Activated naive CD8-positive, alpha-beta T cell treated with anti-CD3 and anti-CD28 coated beads, Interleukin-2, amount 10 ng/mL, durations not matched to agents 7 days and 5 days (primary cell): ENCODE measurements around the gene ADCY1. TPM values are rescaled to one million over a fixed set of nuclear protein-coding genes. Genes with fewer than 3 reads are reported as not detected.

Source experiments
- ATAC-seq: fragments of 150-1000 bp; cut with Tn5 transposase; one replicate; pipeline ENCODE4 v1.10.0; 2021; ENCODE audit warnings: low read depth, moderate library complexity
- POLR2A ChIA-PET: fragments of 350-600 bp; sonication (Branson Sonifier 250); formaldehyde crosslinking; loops from one replicate; lab custom pipeline; 2021; ENCODE audit warnings: antibody characterized with exemption; lab: Charles Lee
- DNase-seq: peaks from one replicate; pipeline ENCODE4 v3.0.0; 2021
- H3K27ac Mint-ChIP-seq: one replicate; pipeline ENCODE4 v1.8.0; 2022; ENCODE audit warnings: mild to moderate bottlenecking, mixed read lengths
- H3K27me3 Mint-ChIP-seq: one replicate; pipeline ENCODE4 v1.8.0; 2022; ENCODE audit warnings: mild to moderate bottlenecking, moderate library complexity, mixed read lengths
- H3K36me3 Mint-ChIP-seq: one replicate; pipeline ENCODE4 v1.8.0; 2021; ENCODE audit warnings: mild to moderate bottlenecking, mixed read lengths
- H3K4me1 Mint-ChIP-seq: one replicate; pipeline ENCODE4 v1.8.0; 2021; ENCODE audit warnings: mixed read lengths
- H3K4me3 Mint-ChIP-seq: one replicate; pipeline ENCODE4 v1.8.0; 2022; ENCODE audit warnings: mild to moderate bottlenecking, moderate library complexity, mixed read lengths
- H3K9me3 Mint-ChIP-seq: one replicate; pipeline ENCODE4 v1.8.0; 2021; ENCODE audit warnings: mixed read lengths
- total RNA-seq, 2 experiments: library from RNA; stranded (reverse); gene quantifications; one replicate each; pipeline ENCODE4 v1.2.3, GENCODE V29; 2021

ADCY1 gene
- total RNA-seq, 2 experiments from 2014 or later = 0.03 to 0.14 TPM

- no peak for DNase-seq
- Mint-ChIP-seq H3K27ac (no peak overlapping the region), H3K9me3 (peaks cover 2% of the 10 kb centered on the region), H3K4me1 (no peaks in the 10 kb centered on the region), H3K4me3 (no peak overlapping the region), H3K36me3 (no peaks in the 10 kb centered on the region), H3K27me3 (peaks cover 5% of the 10 kb centered on the region)
- POLR2A ChIA-PET = no interaction called here
- ATAC-seq = no peak
Observed at GRCh38 chr7:45606050-45606449, 31.9 kb downstream of the ADCY1 start.

GRCh38 chr7:45606931-45607330 is 32.8 kb downstream of the ADCY1 start:
- no peak overlapping the region for H3K27ac Mint-ChIP-seq
- no peak overlapping the region for H3K4me3 Mint-ChIP-seq
- no peak for DNase-seq
- POLR2A ChIA-PET = no interaction called here
- H3K36me3 Mint-ChIP-seq = no peaks in the 10 kb centered on the region
- no peak for ATAC-seq
- H3K9me3 Mint-ChIP-seq = peaks cover 2% of the 10 kb centered on the region
- peaks cover 5% of the 10 kb centered on the region for H3K27me3 Mint-ChIP-seq
- no peaks in the 10 kb centered on the region for H3K4me1 Mint-ChIP-seq

GRCh38 chr7:45609180-45609579 is 35.0 kb downstream of the ADCY1 start:
- Mint-ChIP-seq H3K27ac (no peak overlapping the region), H3K4me3 (no peak overlapping the region), H3K4me1 (no peaks in the 10 kb centered on the region), H3K27me3 (peaks cover 4% of the 10 kb centered on the region), H3K36me3 (no peaks in the 10 kb centered on the region), H3K9me3 (peaks cover 5% of the 10 kb centered on the region)
- ATAC-seq (no peak), DNase-seq (no peak)
- POLR2A ChIA-PET = no interaction called here

- no peak overlapping the region for H3K4me3 Mint-ChIP-seq
- no peak for ATAC-seq
Observed at GRCh38 chr7:45610019-45610418, 35.9 kb downstream of the ADCY1 start.

GRCh38 chr7:45610660-45611299 is 36.6 kb downstream of the ADCY1 start:
- Mint-ChIP-seq H3K4me3 (no peak overlapping the region), H3K4me1 (no peaks in the 10 kb centered on the region), H3K27ac (no peak overlapping the region), H3K9me3 (peaks cover 5% of the 10 kb centered on the region), H3K27me3 (peaks cover 5% of the 10 kb centered on the region), H3K36me3 (no peaks in the 10 kb centered on the region)
- DNase-seq (no peak), ATAC-seq (no peak)
- POLR2A ChIA-PET = no interaction called here

More at GRCh38 chr7:45610019-45610418, 35.9 kb downstream of the ADCY1 start:
- DNase-seq = no peak
- peaks cover 5% of the 10 kb centered on the region for H3K27me3 Mint-ChIP-seq
- H3K4me1 Mint-ChIP-seq = no peaks in the 10 kb centered on the region
- POLR2A ChIA-PET = no interaction called here
- peaks cover 5% of the 10 kb centered on the region for H3K9me3 Mint-ChIP-seq
- no peaks in the 10 kb centered on the region for H3K36me3 Mint-ChIP-seq
- no peak overlapping the region for H3K27ac Mint-ChIP-seq

- no peak for DNase-seq
- no peaks in the 10 kb centered on the region for H3K36me3 Mint-ChIP-seq
- no peaks in the 10 kb centered on the region for H3K4me1 Mint-ChIP-seq
- H3K27ac Mint-ChIP-seq = no peak overlapping the region
- peaks cover 11% of the 10 kb centered on the region for H3K9me3 Mint-ChIP-seq
- no peak for ATAC-seq
- H3K27me3 Mint-ChIP-seq = peaks cover 5% of the 10 kb centered on the region
- H3K4me3 Mint-ChIP-seq = no peak overlapping the region
- POLR2A ChIA-PET = no interaction called here
Observed at GRCh38 chr7:45617166-45617565, 43.0 kb downstream of the ADCY1 start.

- no peak overlapping the region for H3K4me3 Mint-ChIP-seq
- no peaks in the 10 kb centered on the region for H3K36me3 Mint-ChIP-seq
- DNase-seq (no peak), ATAC-seq (no peak)
- H3K27me3 Mint-ChIP-seq = no peaks in the 10 kb centered on the region
- no peaks in the 10 kb centered on the region for H3K4me1 Mint-ChIP-seq
- H3K27ac Mint-ChIP-seq = no peak overlapping the region
- peaks cover 6% of the 10 kb centered on the region for H3K9me3 Mint-ChIP-seq
- POLR2A ChIA-PET = no interaction called here
Observed at GRCh38 chr7:45622058-45622457, 47.9 kb downstream of the ADCY1 start.

GRCh38 chr7:45623157-45623556 is 49.0 kb downstream of the ADCY1 start:
- Mint-ChIP-seq H3K27ac (no peak overlapping the region), H3K4me3 (no peak overlapping the region), H3K4me1 (no peaks in the 10 kb centered on the region), H3K36me3 (no peaks in the 10 kb centered on the region), H3K27me3 (no peaks in the 10 kb centered on the region), H3K9me3 (peaks cover 6% of the 10 kb centered on the region)
- ATAC-seq (no peak), DNase-seq (no peak)
- POLR2A ChIA-PET = no interaction called here

GRCh38 chr7:45623740-45624391 is 49.7 kb downstream of the ADCY1 start:
- no peak overlapping the region for H3K27ac Mint-ChIP-seq
- DNase-seq (no peak), ATAC-seq (no peak)
- H3K4me3 Mint-ChIP-seq = no peak overlapping the region
- no peaks in the 10 kb centered on the region for H3K36me3 Mint-ChIP-seq
- peaks cover 6% of the 10 kb centered on the region for H3K9me3 Mint-ChIP-seq
- no peaks in the 10 kb centered on the region for H3K4me1 Mint-ChIP-seq
- POLR2A ChIA-PET = no interaction called here
- no peaks in the 10 kb centered on the region for H3K27me3 Mint-ChIP-seq

- H3K9me3 Mint-ChIP-seq = peaks cover 6% of the 10 kb centered on the region
- H3K36me3 Mint-ChIP-seq = no peaks in the 10 kb centered on the region
- DNase-seq (no peak), ATAC-seq (no peak)
- H3K27ac Mint-ChIP-seq = no peak overlapping the region
- no peaks in the 10 kb centered on the region for H3K27me3 Mint-ChIP-seq
- POLR2A ChIA-PET = no interaction called here
- H3K4me3 Mint-ChIP-seq = no peak overlapping the region
- no peaks in the 10 kb centered on the region for H3K4me1 Mint-ChIP-seq
Observed at GRCh38 chr7:45624392-45624760, 50.2 kb downstream of the ADCY1 start.

GRCh38 chr7:45625067-45625466 is 50.9 kb downstream of the ADCY1 start:
- Mint-ChIP-seq H3K9me3 (peaks cover 3% of the 10 kb centered on the region), H3K27ac (no peak overlapping the region), H3K27me3 (no peaks in the 10 kb centered on the region), H3K4me1 (no peaks in the 10 kb centered on the region), H3K36me3 (no peaks in the 10 kb centered on the region), H3K4me3 (no peak overlapping the region)
- DNase-seq (no peak), ATAC-seq (no peak)
- POLR2A ChIA-PET = no interaction called here

- H3K4me1 Mint-ChIP-seq = no peaks in the 10 kb centered on the region
- H3K36me3 Mint-ChIP-seq = no peaks in the 10 kb centered on the region
- POLR2A ChIA-PET = no interaction called here
- H3K27ac Mint-ChIP-seq = no peak overlapping the region
- ATAC-seq (no peak), DNase-seq (no peak)
- no peak overlapping the region for H3K4me3 Mint-ChIP-seq
- H3K27me3 Mint-ChIP-seq = no peaks in the 10 kb centered on the region
- H3K9me3 Mint-ChIP-seq = peaks cover 2% of the 10 kb centered on the region
Observed at GRCh38 chr7:45625714-45626440, 51.7 kb downstream of the ADCY1 start.

- Mint-ChIP-seq H3K27ac (no peak overlapping the region), H3K36me3 (no peaks in the 10 kb centered on the region), H3K4me3 (no peak overlapping the region), H3K4me1 (no peaks in the 10 kb centered on the region), H3K27me3 (peaks cover 1% of the 10 kb centered on the region), H3K9me3 (no peaks in the 10 kb centered on the region)
- POLR2A ChIA-PET = no interaction called here
- ATAC-seq (no peak), DNase-seq (no peak)
Observed at GRCh38 chr7:45626441-45627430, 52.6 kb downstream of the ADCY1 start.
